GM19023 (cell line): ENCODE data around the gene WBP2.

Experiments used
- ATAC-seq: cut with Tn5 transposase; IDR thresholded peaks from one replicate; pipeline ENCODE4 v1.9.1; 2021; ENCODE audit warnings: mild to moderate bottlenecking, moderate library complexity; ENCODE audit not compliant: unreplicated experiment

Gene WBP2

GRCh38 chr17:75829747-75830146, 25.4 kb downstream of the WBP2 start:
- ATAC-seq: no peak

DNA sequence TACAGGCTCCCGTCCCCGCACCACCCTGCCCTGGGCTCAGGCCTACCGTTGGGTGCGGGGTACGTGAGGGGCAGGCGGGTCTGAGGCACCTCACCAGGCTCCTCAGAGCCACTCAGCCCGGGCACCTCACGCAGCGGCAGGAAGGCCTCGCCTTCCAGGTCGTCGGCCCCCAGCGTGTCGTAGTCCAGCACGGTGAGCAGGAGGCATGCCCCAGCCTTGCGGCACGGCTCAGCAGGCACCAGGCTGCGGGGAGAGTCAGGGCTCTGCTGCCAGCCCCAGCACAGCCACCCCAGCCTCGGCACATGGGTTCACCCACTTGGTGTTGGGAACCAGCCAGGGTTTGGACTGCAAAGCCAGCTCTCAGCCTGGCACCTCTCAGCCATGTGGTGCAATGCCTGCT, 26.4 kb downstream of the WBP2 start:
- no peak for ATAC-seq

DNA sequence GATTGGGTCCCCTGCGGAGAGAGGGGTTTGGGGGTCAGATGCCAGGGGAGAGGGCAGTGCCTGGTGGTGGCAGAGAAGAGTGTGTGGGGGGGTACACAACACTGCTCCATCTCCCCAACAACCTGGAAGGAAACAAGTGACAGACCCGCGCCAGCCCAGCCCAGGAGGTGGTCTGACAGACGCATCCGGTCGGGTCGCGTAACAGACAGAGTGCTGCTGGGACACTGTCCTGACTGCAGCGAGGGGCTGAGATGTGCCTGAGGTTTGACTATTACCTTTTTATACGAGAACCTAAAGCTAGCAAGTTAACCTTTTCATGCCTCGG, 27.1 kb downstream of the WBP2 start:
- ATAC-seq: no peak

GRCh38 chr17:75827308-75828075, 27.6 kb downstream of the WBP2 start:
- ATAC-seq: no peak

DNA sequence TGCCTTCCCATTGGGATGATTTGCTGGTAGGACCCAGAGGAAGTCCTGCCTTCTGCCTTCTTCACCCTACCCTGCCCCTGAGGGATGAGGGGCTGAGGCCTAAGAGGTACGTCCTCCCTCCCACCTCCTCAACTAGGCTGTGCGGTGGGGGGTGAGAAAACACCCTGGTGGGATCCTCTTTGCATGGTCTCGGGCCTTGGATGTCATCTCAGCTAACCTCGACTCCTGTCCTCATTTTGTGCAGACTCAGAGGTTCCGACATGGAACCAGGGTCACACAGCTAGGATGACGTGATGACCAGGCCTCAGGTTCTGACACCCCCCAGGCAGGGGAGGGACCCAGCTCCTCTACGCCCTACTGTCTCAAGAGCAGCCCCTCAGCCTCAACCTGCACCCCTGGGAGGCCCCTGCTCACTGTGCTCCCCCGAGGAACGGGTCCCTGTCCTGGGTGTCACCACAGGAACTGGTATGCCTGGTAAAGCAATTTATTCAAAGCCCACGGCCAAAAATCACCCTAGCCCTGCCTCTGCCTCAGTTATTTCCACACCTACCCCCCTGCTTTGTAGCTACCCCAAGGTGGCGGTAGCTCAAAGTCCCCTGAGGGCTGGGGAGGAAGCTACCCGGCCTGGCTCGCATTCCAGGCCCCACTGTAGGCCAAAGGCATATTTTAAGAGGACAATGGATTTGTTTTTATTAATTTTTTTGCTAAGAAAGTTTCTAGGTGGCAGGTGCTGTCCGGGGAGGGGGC, 28.4 kb downstream of the WBP2 start:
- no peak for ATAC-seq

GRCh38 chr17:75825748-75826370, 29.3 kb downstream of the WBP2 start:
- ATAC-seq: no peak

DNA sequence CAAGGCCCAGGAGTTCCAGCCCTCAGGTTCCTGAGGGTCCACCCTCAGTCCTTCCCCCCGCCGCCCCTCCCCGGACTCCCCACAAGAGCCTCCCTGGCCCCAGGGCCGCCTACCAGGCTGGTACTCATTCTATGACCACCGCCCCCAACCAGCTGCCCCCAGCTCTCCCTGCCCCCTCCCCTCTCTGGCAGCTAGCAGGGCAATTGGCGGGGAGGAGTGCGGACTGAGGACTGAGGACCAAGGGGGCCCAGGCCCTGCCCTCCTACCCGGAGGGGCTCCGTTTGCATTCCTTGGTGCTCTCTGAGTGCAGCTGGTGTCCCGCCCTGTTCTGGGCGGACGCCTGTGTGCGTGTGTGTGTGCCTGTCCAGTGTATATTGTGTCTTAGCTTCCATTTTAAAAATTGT, 30.0 kb downstream of the WBP2 start:
- no peak for ATAC-seq

DNA sequence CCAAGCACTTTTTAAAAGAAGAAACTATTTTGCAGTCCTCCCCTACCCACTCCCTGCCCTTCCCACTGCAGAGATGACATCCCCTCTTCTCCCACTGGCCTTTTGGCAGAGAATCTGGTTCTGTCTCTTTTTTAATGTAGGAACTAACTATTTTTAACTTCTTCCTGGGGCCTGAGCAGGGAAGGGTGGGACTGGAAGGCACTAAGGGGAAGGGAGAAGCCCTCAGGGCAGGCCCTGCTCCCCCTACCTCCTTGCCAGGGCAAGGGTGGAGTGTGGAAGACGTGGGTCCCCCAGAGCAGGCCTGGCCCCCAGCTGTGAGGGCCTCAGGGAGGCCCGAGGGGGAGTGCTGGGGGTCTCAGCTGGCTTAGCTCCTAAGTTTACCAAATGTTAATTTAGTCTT, 30.5 kb downstream of the WBP2 start:
- no peak for ATAC-seq

GRCh38 chr17:75824050-75824552, 31.0 kb downstream of the WBP2 start:
- no peak for ATAC-seq

DNA sequence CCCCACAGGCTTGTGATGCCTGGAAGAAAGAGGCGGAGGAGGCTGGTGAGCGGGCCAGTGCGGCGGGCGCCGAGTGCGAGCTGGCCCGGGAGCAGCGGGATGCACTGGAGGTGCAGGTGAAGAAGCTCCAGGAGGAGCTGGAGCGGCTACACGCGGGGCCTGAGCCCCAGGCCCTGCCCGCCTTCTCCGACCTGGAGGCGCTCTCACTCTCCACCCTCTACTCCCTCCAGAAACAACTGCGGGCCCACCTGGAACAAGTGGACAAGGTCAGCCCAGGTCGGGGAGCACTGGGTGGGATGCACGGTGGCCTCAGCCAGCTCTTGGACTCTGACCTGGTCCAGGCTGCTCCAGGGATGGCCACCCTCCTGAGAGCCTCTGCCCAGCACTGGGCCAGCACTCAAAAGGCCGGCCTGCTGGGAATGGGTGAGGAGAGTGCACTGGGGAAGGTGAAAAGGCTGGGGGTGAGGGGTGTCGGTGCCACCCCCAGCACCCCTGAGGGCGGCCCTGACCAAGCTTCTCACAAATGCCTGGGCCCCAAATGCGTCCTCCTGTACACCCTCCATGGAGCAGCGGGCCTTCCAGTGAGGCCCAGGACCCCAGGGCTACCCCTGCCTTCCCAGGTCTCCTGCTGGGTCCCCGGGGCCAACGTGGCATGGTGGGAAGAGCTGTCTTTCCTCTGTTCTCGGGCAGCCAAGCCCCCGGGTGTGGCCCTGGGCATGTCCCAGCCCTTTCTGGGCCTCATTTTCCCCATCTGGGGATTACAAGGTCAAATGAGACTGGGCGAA, 31.7 kb downstream of the WBP2 start:
- ATAC-seq: no peak

DNA sequence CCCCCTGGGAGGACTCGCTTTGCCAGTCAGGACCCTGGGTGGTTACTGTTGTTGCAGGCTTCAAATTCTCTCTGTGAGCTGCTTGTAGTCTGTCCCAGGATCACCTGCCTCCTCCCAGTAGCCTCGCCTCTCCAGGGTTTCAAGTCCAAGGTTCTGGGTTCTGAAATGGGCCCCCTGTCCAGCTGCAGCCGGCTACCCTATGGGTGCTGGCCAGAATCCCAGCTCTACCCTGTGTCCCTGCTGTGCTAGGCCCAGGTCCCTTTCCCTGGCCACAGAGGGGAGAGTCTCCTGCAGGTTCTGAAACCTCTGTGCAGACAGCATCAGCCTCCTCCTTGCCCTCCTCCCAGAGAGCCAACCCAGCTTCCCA, 32.4 kb downstream of the WBP2 start:
- ATAC-seq: no peak

- ATAC-seq: no peak
Observed at GRCh38 chr17:75822119-75822799, 32.9 kb downstream of the WBP2 start.

GRCh38 chr17:75821552-75821951, 33.6 kb downstream of the WBP2 start:
- ATAC-seq: no peak

GRCh38 chr17:75820094-75821080, 34.7 kb downstream of the WBP2 start:
- ATAC-seq: no peak

GRCh38 chr17:75819678-75820077, 35.5 kb downstream of the WBP2 start:
- no peak for ATAC-seq

DNA sequence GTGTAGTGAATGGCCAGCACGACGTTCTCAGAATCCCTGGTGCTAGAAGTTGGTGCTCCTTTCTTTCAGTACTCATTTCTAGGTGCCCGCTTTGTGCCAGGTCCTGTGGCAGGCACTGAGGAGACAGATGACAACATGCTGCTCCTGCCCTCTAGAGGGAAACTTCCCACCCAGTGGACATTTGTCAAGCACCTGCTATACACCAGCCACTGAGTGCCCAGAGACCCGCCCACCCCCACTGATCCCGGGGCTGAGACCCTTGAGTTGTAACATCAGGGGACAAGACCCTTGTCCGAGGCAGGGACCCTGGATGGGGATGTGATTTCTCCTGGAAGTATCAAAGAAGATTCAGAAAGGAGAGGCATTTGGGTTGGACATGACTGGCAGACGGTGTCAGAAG, 36.0 kb downstream of the WBP2 start:
- no peak for ATAC-seq

GRCh38 chr17:75818326-75818885, 36.7 kb downstream of the WBP2 start:
- no peak for ATAC-seq

DNA sequence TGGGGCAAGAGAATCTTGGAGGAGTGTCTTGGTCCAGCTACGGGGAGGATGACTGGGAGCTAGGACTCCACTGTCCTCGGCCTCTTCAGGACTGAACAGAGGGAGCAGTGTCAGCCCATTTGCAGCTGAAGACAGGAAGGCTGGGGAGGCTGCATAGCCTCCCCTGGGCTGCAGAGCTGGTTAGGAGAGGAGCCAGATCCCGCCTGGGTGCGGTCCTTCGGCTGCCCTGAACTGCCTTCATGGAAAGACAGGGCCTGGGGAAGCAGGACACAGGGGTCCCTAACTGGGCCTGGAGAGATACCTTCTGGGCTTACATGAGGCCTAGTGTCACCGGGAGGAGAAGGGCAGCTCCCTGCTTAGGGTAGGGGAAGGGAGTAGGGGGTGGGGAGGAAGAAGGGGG, 37.6 kb downstream of the WBP2 start:
- ATAC-seq: no peak

GRCh38 chr17:75816693-75817092, 38.4 kb downstream of the WBP2 start:
- ATAC-seq: no peak
